Lung (tissue), 12 donors: Measurements from ENCODE around the gene R3HCC1L. TPM values are rescaled to one million over a fixed set of nuclear protein-coding genes. Genes with fewer than 3 reads are reported as not detected.

Experiments
- ATAC-seq: fragments of 200-7000 bp; cut with Tn5 transposase; one replicate; pipeline ENCODE4 v1.9.1; 2020; ENCODE audit warnings: moderate number of reproducible peaks; ENCODE audit not compliant: insufficient read depth, low FRiP score
- DNase-seq, 3 donors: peaks; one replicate each; pipeline ENCODE4 v3.0.0-alpha.2; 2013 to 2017
- H3K27ac ChIP-seq, 2 donors: one replicate each; pipeline ENCODE4 v1.5.1; 2013; ENCODE audit warnings: mild to moderate bottlenecking in 2 of 2, moderate library complexity in 2 of 2, control low read depth in 1 of 2, inconsistent platforms in 1 of 2, low read depth in 1 of 2, low read length in 1 of 2
- H3K27me3 ChIP-seq, 3 donors: one replicate each; pipeline ENCODE4 v1.5.1; 2013; ENCODE audit warnings: low read length in 2 of 3; ENCODE audit not compliant: control insufficient read depth in 3 of 3, insufficient read depth in 3 of 3
- H3K36me3 ChIP-seq, 4 donors: one replicate each; pipeline ENCODE4 v1.5.1; 2013; ENCODE audit warnings: low read length in 4 of 4, mild to moderate bottlenecking in 1 of 4, moderate library complexity in 1 of 4; ENCODE audit not compliant: control insufficient read depth in 4 of 4, insufficient read depth in 4 of 4
- H3K4me1 ChIP-seq, 5 donors: one replicate each; pipeline ENCODE4 v1.5.1; 2013; ENCODE audit warnings: low read length in 5 of 5, mild to moderate bottlenecking in 2 of 5, moderate library complexity in 1 of 5; ENCODE audit not compliant: control insufficient read depth in 5 of 5, insufficient read depth in 5 of 5
- H3K4me3 ChIP-seq: one replicate; pipeline ENCODE4 v1.5.1; 2013; ENCODE audit warnings: mild to moderate bottlenecking, control low read depth, moderate library complexity
- H3K9ac ChIP-seq, 2 donors: one replicate each; pipeline ENCODE4 v1.5.1; 2013; ENCODE audit warnings: low read length in 2 of 2, control low read depth in 1 of 2; ENCODE audit not compliant: insufficient read depth in 1 of 2
- H3K9me3 ChIP-seq, 4 donors: one replicate each; pipeline ENCODE4 v1.5.1; 2013; ENCODE audit warnings: low read length in 3 of 4, mild to moderate bottlenecking in 1 of 4, moderate library complexity in 1 of 4; ENCODE audit not compliant: control insufficient read depth in 4 of 4, insufficient read depth in 3 of 4
- CTCF ChIP-seq: IDR thresholded peaks from 2 replicates; pipeline ENCODE4 v1.5.1; 2012; ENCODE audit warnings: mild to moderate bottlenecking; ENCODE audit errors: control extremely low read depth, extremely low read depth
- WGBS, 2 donors: extraction: QIAGEN DNeasy Blood & Tissue Kit; methylation state at CpG; one replicate each; pipeline ENCODE4 v1.1.7; 2013; 5-methylcytosine and 5-hydroxymethylcytosine counted together
- polyA plus RNA-seq, 2 donors: library from polyadenylated mRNA; stranded (reverse); fragments of 200-250 nt; gene quantifications; one replicate each; pipeline ENCODE4 v1.2.1, GENCODE V29; 2013
- total RNA-seq, 2 donors: library from RNA; depleted of rRNA in 1 of 2; stranded (reverse); fragments of >200 nt in 1 of 2; gene quantifications; one replicate each; pipeline ENCODE4 v1.2.1, GENCODE V29; 2014 to 2021
- donor health status: control.
- donor health status: control.
- donor health status: Bipolar disorder and iron deficiency.
- donor health status: healthy.
- donor health status: DM: yes; HTN: yes; CAD: no.

Gene R3HCC1L
- total and polyA plus RNA-seq, 4 donors: 5.0 to 39.4 (median 11.3) TPM

DNA sequence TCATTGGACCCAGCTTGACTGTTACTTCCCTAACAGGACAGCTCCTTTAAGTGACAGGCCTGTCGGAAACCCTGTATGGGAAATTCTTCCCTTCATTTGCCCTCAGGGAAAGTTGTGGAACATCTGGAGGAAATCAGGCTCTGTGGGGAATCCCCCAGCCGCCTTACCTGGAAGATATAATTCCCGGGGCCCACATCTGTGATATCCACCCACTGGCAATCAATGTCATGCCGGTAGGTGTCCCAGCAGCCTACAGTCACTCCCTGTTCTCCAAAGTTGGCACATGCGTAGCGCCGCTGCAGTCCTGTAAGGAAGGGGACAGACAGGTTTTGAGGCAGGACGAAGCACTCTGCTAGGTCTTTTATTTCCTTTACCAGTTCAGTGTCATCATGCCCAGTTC is 116.9 kb downstream of the R3HCC1L start:
- Histone ChIP-seq H3K4me1 (peaks cover 0 to 19% (median 6%) of the 10 kb centered on the region in 5 donors), H3K27me3 (no peaks in the 10 kb centered on the region), H3K9me3 (no peaks in the 10 kb centered on the region), H3K36me3 (peaks cover 4 to 28% (median 16%) of the 10 kb centered on the region in 4 donors), H3K9ac (no peak overlapping the region), H3K4me3 (no peak overlapping the region), H3K27ac (no peak overlapping the region)
- DNase-seq (no peak), ATAC-seq (no peak)
- WGBS, 2 donors: 83 to 95% methylated on average over 8 of the region's 8 CpGs
- TF ChIP-seq CTCF: no peak

GRCh38 chr10:98252464-98252863 is 118.0 kb downstream of the R3HCC1L start:
- Histone ChIP-seq H3K9me3 (no peaks in the 10 kb centered on the region), H3K27ac (no peak overlapping the region), H3K9ac (no peak overlapping the region), H3K4me1 (peaks cover 0 to 8% (median under 1%) of the 10 kb centered on the region in 5 donors), H3K4me3 (no peak overlapping the region), H3K36me3 (peaks cover 4 to 23% (median 19%) of the 10 kb centered on the region in 4 donors), H3K27me3 (no peaks in the 10 kb centered on the region)
- TF ChIP-seq CTCF: no peak
- DNase-seq (no peak), ATAC-seq (no peak)
- 92% methylated on average over 7 of the region's 7 CpGs for WGBS, 2 donors

DNA sequence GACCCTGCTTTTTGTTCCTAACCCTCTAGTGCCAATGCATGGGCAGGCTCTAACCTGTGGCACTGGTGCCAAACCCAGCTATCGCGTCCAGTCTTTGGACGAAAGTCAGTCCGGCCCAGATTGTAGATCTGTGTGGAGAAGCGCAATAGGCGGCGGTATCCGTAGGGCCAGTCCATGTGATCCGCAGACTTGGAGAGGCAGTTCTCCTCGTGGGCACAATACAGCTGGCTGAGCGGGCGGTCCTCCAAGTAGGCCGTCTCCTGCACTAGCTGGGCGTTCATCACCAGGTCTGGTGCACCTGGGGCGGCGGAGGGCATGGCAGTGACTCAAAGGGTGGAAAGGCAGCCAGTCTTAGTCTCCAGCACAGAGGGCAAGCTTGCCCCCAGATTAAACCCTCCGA is 119.0 kb downstream of the R3HCC1L start:
- H3K9me3 ChIP-seq: no peaks in the 10 kb centered on the region
- no peaks in the 10 kb centered on the region for H3K27me3 ChIP-seq
- no peak overlapping the region for H3K4me3 ChIP-seq
- H3K9ac ChIP-seq: no peak overlapping the region
- DNase-seq (no peak), ATAC-seq (no peak)
- no peaks in the 10 kb centered on the region for H3K4me1 ChIP-seq
- H3K27ac ChIP-seq: no peak overlapping the region
- H3K36me3 ChIP-seq: peaks cover 0 to 18% (median 13%) of the 10 kb centered on the region in 4 donors
- TF ChIP-seq CTCF: no peak
- 95 to 96% methylated on average over 17 of the region's 17 CpGs for WGBS, 2 donors
